ENCODE measurements around the gene MFAP3L.

The MFAP3L gene

DNA sequence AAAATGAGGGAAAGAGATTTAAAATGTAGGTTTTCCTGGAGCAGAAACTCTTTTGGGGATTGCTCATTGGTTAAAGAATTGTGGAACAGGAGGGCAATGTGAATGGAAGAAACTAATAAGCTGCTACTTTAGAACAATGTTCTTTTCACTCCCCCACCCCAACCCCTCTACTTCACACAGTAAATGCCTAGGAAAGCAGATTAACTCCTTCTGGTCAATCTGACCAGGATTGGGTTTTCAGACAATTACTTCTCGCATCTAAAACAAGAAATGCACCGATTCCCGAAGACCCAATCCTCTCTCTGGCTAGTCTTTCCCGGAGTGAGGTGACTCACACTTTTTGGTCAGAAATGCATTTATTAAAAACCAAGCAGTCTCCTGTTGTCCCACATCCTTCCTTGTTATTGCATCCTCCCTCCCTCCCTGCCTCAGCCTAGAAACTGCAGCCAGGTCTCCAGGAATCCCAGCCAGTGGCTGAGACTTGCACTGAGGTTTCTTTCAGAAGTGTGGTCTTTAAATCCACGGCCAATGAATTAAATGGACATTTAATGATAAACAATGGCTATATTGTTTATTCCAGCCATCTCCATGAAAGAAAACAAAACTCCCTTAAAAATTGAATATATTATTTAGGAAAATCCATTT is 21.4 kb downstream of the MFAP3L start:
- Histone ChIP-seq H3K18ac (ENCODE audit: low read depth in 1 of 2, low read length in 2 of 2) (no peak overlapping the region), H4K91ac (ENCODE audit: low read length) (no peak overlapping the region), H3K27ac (ENCODE audit: low read length, poor library complexity, severe bottlenecking) (no peak overlapping the region), H3K27me3 (ENCODE audit: control insufficient read depth in 1 of 2, insufficient read depth in 1 of 2, low read length in 2 of 2) (no peaks in the 10 kb centered on the region), H3K23ac (ENCODE audit: low read length in 2 of 2) (no peak overlapping the region), H3K4me2 (ENCODE audit: low read length, poor library complexity, severe bottlenecking) (no peak overlapping the region), H3K4me1 (ENCODE audit: control insufficient read depth, insufficient read depth, low read depth, low read length) (peaks cover 3% of the 10 kb centered on the region), H3K79me1 (replicated peaks; ENCODE audit: low read length, poor library complexity, severe bottlenecking) (no peaks in the 10 kb centered on the region), H3K36me3 (ENCODE audit: control insufficient read depth in 1 of 2, insufficient read depth in 2 of 2, low read depth in 1 of 2, low read length in 2 of 2) (no peaks in the 10 kb centered on the region), H3K14ac (ENCODE audit: low read length in 2 of 2) (no peak overlapping the region), H2BK5ac (ENCODE audit: low read depth, low read length, poor library complexity, severe bottlenecking) (no peak overlapping the region), H2AK5ac (ENCODE audit: low read length, severe bottlenecking) (no peak overlapping the region), H4K8ac (ENCODE audit: low read length) (no peak overlapping the region), H2BK12ac (ENCODE audit: low read length in 2 of 2) (no peak overlapping the region), H3K9ac (ENCODE audit: low read length) (no peak overlapping the region), H2BK15ac (ENCODE audit: low read depth, poor library complexity, severe bottlenecking) (no peak overlapping the region), H2BK120ac (ENCODE audit: low read depth, low read length) (no peak overlapping the region), H3K4ac (ENCODE audit: low read depth in 1 of 2, low read length in 2 of 2) (no peak overlapping the region), H3K9me3 (ENCODE audit: control insufficient read depth, low read length) (no peaks in the 10 kb centered on the region), H3K4me3 (ENCODE audit: insufficient read depth in 1 of 2, low read depth in 1 of 2, low read length in 2 of 2) (no peak overlapping the region), H2AFZ (ENCODE audit: low read depth, low read length) (no peak overlapping the region)
- WGBS, result 91% methylated on average over 4 of the region's 5 CpGs
- no peak for DNase-seq

DNA sequence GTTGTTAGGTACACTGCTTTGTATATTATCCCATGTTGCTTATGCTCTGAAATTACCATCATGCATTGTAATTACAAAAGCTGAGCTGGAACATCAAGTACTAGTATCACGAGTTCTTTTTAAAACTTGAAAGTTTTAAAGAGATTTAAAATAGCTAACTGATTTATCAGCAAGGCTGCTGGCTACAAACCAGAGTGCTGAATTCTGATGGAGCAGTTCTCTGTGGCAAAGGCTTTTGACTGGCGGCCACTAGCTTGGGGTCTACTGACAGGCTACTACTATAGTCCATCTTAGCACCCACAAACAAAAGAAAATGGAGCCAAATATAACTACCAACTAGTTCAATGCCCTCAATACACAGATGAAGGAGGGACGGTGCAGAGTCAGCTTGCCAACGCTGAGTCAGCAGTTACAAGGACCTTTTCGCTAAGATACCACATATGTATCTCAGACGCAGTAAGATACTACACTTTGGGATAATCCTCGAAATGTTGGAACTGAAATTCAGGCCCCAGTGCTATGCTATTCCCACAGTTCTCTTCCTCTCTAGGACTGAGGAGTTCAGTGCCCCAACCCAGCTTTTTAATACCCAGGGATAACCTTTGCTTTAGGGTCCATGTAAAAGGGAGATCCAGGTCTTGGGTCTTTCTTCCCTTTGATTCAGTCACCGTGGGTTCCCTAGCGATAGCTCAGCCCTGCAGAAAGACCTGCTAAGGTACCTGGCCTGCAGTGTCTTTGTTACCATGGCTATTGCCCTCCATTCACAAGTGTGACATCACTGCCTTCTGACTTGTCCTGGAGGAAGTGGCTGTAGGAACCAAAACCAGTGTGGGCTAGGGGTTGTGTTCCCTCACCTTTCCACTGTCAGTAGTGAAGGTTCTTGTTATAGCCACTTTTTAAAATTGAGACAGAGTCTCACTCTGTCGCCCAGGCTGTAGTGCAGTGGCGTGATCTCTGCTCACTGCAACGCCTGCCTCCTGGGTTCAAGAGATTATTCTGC is 22.8 kb downstream of the MFAP3L start:
- Histone ChIP-seq H3K4me3 (ENCODE audit: insufficient read depth in 1 of 2, low read depth in 1 of 2, low read length in 2 of 2) (no peak overlapping the region), H3K4me1 (ENCODE audit: control insufficient read depth, insufficient read depth, low read depth, low read length) (peaks cover 1% of the 10 kb centered on the region), H3K4ac (ENCODE audit: low read depth in 1 of 2, low read length in 2 of 2) (no peak overlapping the region), H2BK12ac (ENCODE audit: low read length in 2 of 2) (no peak overlapping the region), H3K79me1 (replicated peaks; ENCODE audit: low read length, poor library complexity, severe bottlenecking) (no peaks in the 10 kb centered on the region), H2AK5ac (ENCODE audit: low read length, severe bottlenecking) (no peak overlapping the region), H3K18ac (ENCODE audit: low read depth in 1 of 2, low read length in 2 of 2) (no peak overlapping the region), H3K9ac (ENCODE audit: low read length) (no peak overlapping the region), H3K9me3 (ENCODE audit: control insufficient read depth, low read length) (no peaks in the 10 kb centered on the region), H4K91ac (ENCODE audit: low read length) (no peak overlapping the region), H3K23ac (ENCODE audit: low read length in 2 of 2) (no peak overlapping the region), H2BK5ac (ENCODE audit: low read depth, low read length, poor library complexity, severe bottlenecking) (no peak overlapping the region), H3K14ac (ENCODE audit: low read length in 2 of 2) (no peak overlapping the region), H3K27ac (ENCODE audit: low read length, poor library complexity, severe bottlenecking) (no peak overlapping the region), H3K36me3 (ENCODE audit: control insufficient read depth in 1 of 2, insufficient read depth in 2 of 2, low read depth in 1 of 2, low read length in 2 of 2) (no peaks in the 10 kb centered on the region), H2BK15ac (ENCODE audit: low read depth, poor library complexity, severe bottlenecking) (no peak overlapping the region), H4K8ac (ENCODE audit: low read length) (no peak overlapping the region), H3K27me3 (ENCODE audit: control insufficient read depth in 1 of 2, insufficient read depth in 1 of 2, low read length in 2 of 2) (no peaks in the 10 kb centered on the region), H2BK120ac (ENCODE audit: low read depth, low read length) (no peak overlapping the region), H3K4me2 (ENCODE audit: low read length, poor library complexity, severe bottlenecking) (no peak overlapping the region), H2AFZ (ENCODE audit: low read depth, low read length) (no peak overlapping the region)
- WGBS, result 91% methylated on average over 11 of the region's 12 CpGs
- no peak for DNase-seq

DNA sequence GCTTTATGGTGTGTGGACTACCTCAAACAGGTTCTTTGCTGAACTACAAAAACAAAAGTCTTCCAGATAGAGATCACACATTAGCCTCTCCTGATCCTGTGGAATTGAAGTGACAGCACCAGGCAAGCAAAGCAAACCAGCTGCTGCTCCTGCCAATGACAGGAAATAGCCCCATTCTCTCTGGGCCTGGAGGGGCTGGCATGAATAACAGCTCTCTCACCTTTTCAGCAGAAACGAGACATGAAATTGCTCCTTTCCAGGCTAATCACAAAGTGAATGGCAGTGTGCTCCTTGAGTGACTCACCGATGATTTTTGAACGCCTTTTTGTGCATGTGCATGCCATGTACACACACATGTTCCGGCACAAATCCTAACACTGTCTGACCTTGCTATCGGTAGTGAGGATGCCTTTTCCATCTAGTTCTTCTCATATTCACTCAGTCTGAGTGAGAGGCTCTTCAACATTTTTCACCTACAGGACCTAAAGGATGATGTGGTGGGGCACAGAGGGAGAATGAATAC is 24.4 kb downstream of the MFAP3L start:
- Histone ChIP-seq H3K9me3 (ENCODE audit: control insufficient read depth, low read length) (no peaks in the 10 kb centered on the region), H3K27me3 (ENCODE audit: control insufficient read depth in 1 of 2, insufficient read depth in 1 of 2, low read length in 2 of 2) (no peaks in the 10 kb centered on the region), H2BK12ac (ENCODE audit: low read length in 2 of 2) (no peak overlapping the region), H3K79me1 (replicated peaks; ENCODE audit: low read length, poor library complexity, severe bottlenecking) (no peaks in the 10 kb centered on the region), H2AFZ (ENCODE audit: low read depth, low read length) (no peak overlapping the region), H2BK120ac (ENCODE audit: low read depth, low read length) (no peak overlapping the region), H3K18ac (ENCODE audit: low read depth in 1 of 2, low read length in 2 of 2) (no peak overlapping the region), H4K8ac (ENCODE audit: low read length) (no peak overlapping the region), H3K4ac (ENCODE audit: low read depth in 1 of 2, low read length in 2 of 2) (no peak overlapping the region), H3K23ac (ENCODE audit: low read length in 2 of 2) (no peak overlapping the region), H3K4me2 (ENCODE audit: low read length, poor library complexity, severe bottlenecking) (no peak overlapping the region), H4K91ac (ENCODE audit: low read length) (no peak overlapping the region), H3K14ac (ENCODE audit: low read length in 2 of 2) (no peak overlapping the region), H3K4me3 (ENCODE audit: insufficient read depth in 1 of 2, low read depth in 1 of 2, low read length in 2 of 2) (no peak overlapping the region), H3K9ac (ENCODE audit: low read length) (no peak overlapping the region), H2AK5ac (ENCODE audit: low read length, severe bottlenecking) (no peak overlapping the region), H3K36me3 (ENCODE audit: control insufficient read depth in 1 of 2, insufficient read depth in 2 of 2, low read depth in 1 of 2, low read length in 2 of 2) (no peaks in the 10 kb centered on the region), H3K27ac (ENCODE audit: low read length, poor library complexity, severe bottlenecking) (no peak overlapping the region), H2BK5ac (ENCODE audit: low read depth, low read length, poor library complexity, severe bottlenecking) (no peak overlapping the region), H3K4me1 (ENCODE audit: control insufficient read depth, insufficient read depth, low read depth, low read length) (no peaks in the 10 kb centered on the region), H2BK15ac (ENCODE audit: low read depth, poor library complexity, severe bottlenecking) (no peak overlapping the region)
- WGBS, result 68% methylated on average over 5 of the region's 5 CpGs
- no peak for DNase-seq
